Uterus (tissue), 2 donors: ENCODE results near the gene RNF214.

Experiments
- CTCF ChIP-seq, 4 experiments: fragments of 200-600 bp in 2 of 4; fragments of 450-650 bp in 2 of 4; sonication (generic) in 2 of 4; IDR thresholded peaks; one replicate each; pipeline ENCODE4 v1.5.1; 2016 to 2019; ENCODE audit warnings: antibody characterized with exemption in 4 of 4, mild to moderate bottlenecking in 2 of 4, moderate library complexity in 1 of 4
- POLR2A ChIP-seq, 2 donors: fragments of 450-650 bp; IDR thresholded peaks; one replicate each; pipeline ENCODE4 v1.6.1; 2016; ENCODE audit warnings: antibody characterized with exemption in 2 of 2, mild to moderate bottlenecking in 1 of 2, moderate library complexity in 1 of 2

GRCh38 chr11:117193130-117194020 is 39.1 kb upstream of the RNF214 start:
- TF ChIP-seq CTCF (IDR thresholded peaks at IDR 0.05), result no peak
- no peak for TF ChIP-seq POLR2A (IDR thresholded peaks at IDR 0.05)
